Karpas-422 (cell line): ENCODE data around the gene IQCH. TPM values are rescaled to one million over a fixed set of nuclear protein-coding genes. Genes with fewer than 3 reads are reported as not detected.

Experiments used
- DNase-seq: peaks from one replicate; pipeline ENCODE4 v3.0.0-alpha.2; 2015
- H2AFZ ChIP-seq: fragments of 200-600 bp; sonication (generic); 2 replicates; pipeline ENCODE4 v1.6.1; 2014; ENCODE audit warnings: antibody characterized with exemption, low read length, mixed read lengths
- H3K27ac ChIP-seq: fragments of 200-600 bp; sonication (generic); 2 replicates; pipeline ENCODE4 v1.5.1; 2014; ENCODE audit warnings: mild to moderate bottlenecking, low read length, moderate library complexity
- H3K27me3 ChIP-seq: fragments of 200-600 bp; sonication (generic); 2 replicates; pipeline ENCODE4 v1.6.1; 2014; ENCODE audit warnings: low read length, mixed read lengths
- H3K36me3 ChIP-seq: fragments of 200-600 bp; sonication (generic); 2 replicates; pipeline ENCODE4 v1.6.1; 2014; ENCODE audit warnings: low read length, mixed read lengths; ENCODE audit not compliant: insufficient read depth
- H3K4me1 ChIP-seq: fragments of 200-600 bp; sonication (generic); 2 replicates; pipeline ENCODE4 v1.6.1; 2014; ENCODE audit warnings: mild to moderate bottlenecking, low read length, mixed read lengths
- H3K4me2 ChIP-seq: fragments of 200-600 bp; sonication (generic); 2 replicates; pipeline ENCODE4 v1.6.1; 2014; ENCODE audit warnings: low read length, low read depth, mild to moderate bottlenecking; ENCODE audit not compliant: poor library complexity, severe bottlenecking
- H3K4me3 ChIP-seq: fragments of 200-600 bp; sonication (generic); 2 replicates; pipeline ENCODE4 v1.5.1; 2014; ENCODE audit warnings: mild to moderate bottlenecking, antibody characterized with exemption, low read length, mixed read lengths
- H3K79me2 ChIP-seq: fragments of 200-600 bp; sonication (generic); 2 replicates; pipeline ENCODE4 v1.6.1; 2014; ENCODE audit warnings: mild to moderate bottlenecking, low read length, mixed read lengths
- H3K9ac ChIP-seq: fragments of 200-600 bp; sonication (generic); 2 replicates; pipeline ENCODE4 v1.6.0; 2014; ENCODE audit warnings: low read length
- H3K9me2 ChIP-seq: fragments of 200-600 bp; sonication (generic), shearing (Covaris generic); replicated peaks from 2 replicates; pipeline ENCODE4 v1.6.0; 2014; ENCODE audit warnings: mild to moderate bottlenecking, low read length, moderate library complexity; ENCODE audit not compliant: insufficient read depth
- H3K9me3 ChIP-seq: fragments of 300-700, 200-600 bp; sonication (generic); 2 replicates; pipeline ENCODE4 v1.6.1; 2014; ENCODE audit warnings: low read length, mixed read lengths
- H4K20me1 ChIP-seq: fragments of 200-600 bp; sonication (generic); 2 replicates; pipeline ENCODE4 v1.6.1; 2014; ENCODE audit warnings: mild to moderate bottlenecking, antibody characterized with exemption, low read length, low read depth; ENCODE audit not compliant: insufficient read depth
- total RNA-seq: library from RNA; depleted of rRNA; stranded (reverse); fragments of >200 nt; shearing (Covaris generic); gene quantifications from 2 replicates; pipeline ENCODE4 v1.2.3, GENCODE V29; 2014; ENCODE audit warnings: low replicate concordance

The IQCH gene
- total RNA-seq, 1 experiment from 2014 or later = 2.4 TPM

DNA sequence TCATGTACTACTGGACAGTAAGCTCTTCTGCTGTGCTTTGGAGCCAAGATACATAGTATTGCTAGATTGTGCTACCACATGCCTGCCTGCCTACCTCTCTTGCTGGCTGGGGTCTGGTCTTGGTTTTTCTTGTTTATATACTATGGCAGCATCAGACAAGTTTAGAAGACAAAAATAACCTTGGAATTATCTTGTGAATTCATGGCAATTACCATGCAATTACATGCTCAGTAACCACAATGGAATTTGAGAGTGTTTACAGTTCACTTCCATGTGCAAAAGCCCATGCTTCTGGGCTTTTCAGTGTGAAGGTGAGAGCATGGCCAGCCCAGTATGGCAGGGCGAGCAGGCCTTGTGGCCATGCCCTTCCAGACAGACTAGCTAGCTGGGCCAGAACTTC, 218.4 kb downstream of the IQCH start:
- DNase-seq = no peak
- Histone ChIP-seq H3K9me2 (no peaks in the 10 kb centered on the region), H2AFZ (no peak overlapping the region), H4K20me1 (no peaks in the 10 kb centered on the region), H3K79me2 (no peaks in the 10 kb centered on the region), H3K27me3 (no peaks in the 10 kb centered on the region), H3K4me3 (no peak overlapping the region), H3K9me3 (no peaks in the 10 kb centered on the region), H3K36me3 (no peaks in the 10 kb centered on the region), H3K4me2 (no peak overlapping the region), H3K9ac (no peak overlapping the region), H3K4me1 (no peaks in the 10 kb centered on the region), H3K27ac (no peak overlapping the region)

DNA sequence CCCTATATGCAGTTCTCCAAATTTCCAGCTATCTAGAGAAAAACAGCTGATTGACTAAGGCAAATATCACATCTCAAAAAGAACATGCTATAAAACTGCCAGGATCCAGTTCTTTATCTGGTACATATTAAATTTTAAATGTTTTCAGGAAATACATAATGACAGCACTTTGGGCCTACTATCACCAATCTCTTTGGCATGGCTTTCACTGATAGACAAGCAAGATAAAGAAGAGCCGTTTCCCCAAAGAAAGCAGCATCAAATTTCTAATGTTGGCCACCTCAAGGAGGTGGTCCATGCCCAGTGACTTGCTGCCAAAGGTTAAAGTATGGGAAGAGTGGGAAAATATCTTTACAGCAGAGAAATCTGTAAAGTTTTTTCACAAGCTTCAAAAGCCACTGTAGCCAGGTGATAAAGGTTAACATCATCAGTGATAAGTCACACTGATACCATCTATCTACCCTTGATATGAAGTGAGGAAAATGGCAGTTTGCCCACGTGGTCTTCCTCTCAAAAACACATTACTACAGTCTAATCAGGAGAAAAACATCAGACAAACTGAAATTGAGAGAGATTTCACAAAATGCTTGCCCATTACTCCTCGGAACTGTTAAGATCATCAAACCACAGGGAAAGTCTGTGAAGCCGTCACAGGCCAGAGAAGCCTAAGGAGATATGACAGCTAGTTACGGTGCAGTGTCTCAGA, 220.0 kb downstream of the IQCH start:
- no peaks in the 10 kb centered on the region for H4K20me1 ChIP-seq
- no peaks in the 10 kb centered on the region for H3K36me3 ChIP-seq
- no peaks in the 10 kb centered on the region for H3K9me3 ChIP-seq
- DNase-seq = no peak
- no peaks in the 10 kb centered on the region for H3K79me2 ChIP-seq
- no peaks in the 10 kb centered on the region for H3K27me3 ChIP-seq
- no peak overlapping the region for H3K9ac ChIP-seq
- no peak overlapping the region for H3K4me3 ChIP-seq
- no peak overlapping the region for H3K27ac ChIP-seq
- H3K4me1 ChIP-seq = no peaks in the 10 kb centered on the region
- H2AFZ ChIP-seq = no peak overlapping the region
- no peak overlapping the region for H3K4me2 ChIP-seq
- no peaks in the 10 kb centered on the region for H3K9me2 ChIP-seq

- Histone ChIP-seq H3K9ac (no peak overlapping the region), H3K36me3 (no peaks in the 10 kb centered on the region), H3K4me1 (no peaks in the 10 kb centered on the region), H4K20me1 (no peaks in the 10 kb centered on the region), H3K79me2 (no peaks in the 10 kb centered on the region), H3K9me3 (no peaks in the 10 kb centered on the region), H3K27me3 (no peaks in the 10 kb centered on the region), H3K4me3 (no peak overlapping the region), H3K4me2 (no peak overlapping the region), H3K27ac (no peak overlapping the region), H3K9me2 (no peaks in the 10 kb centered on the region), H2AFZ (no peak overlapping the region)
- no peak for DNase-seq
These were observed 225.4 kb downstream of the IQCH start for GRCh38 chr15:67479781-67480505.

DNA sequence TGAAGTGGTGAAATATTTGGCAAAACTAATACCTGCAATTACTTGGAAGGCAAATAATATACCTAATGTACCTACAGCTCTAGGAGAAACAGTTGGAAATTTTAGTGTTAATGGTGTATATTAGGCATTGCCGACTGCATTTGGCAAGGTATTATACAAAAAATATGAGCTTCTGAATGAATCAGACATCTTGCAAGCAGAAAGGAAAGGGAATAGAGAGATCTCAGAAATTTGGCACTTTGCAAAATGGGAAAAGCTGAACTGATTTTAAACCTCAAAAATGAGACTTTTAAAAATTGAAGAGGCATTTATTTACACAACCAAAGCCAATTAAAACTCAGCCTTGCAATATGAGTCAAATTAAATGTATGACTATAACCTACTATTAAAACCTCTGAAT, 226.2 kb downstream of the IQCH start:
- no peaks in the 10 kb centered on the region for H4K20me1 ChIP-seq
- no peak overlapping the region for H3K4me2 ChIP-seq
- no peak for DNase-seq
- H3K79me2 ChIP-seq = no peaks in the 10 kb centered on the region
- no peak overlapping the region for H3K9ac ChIP-seq
- no peak overlapping the region for H2AFZ ChIP-seq
- H3K27ac ChIP-seq = no peak overlapping the region
- no peaks in the 10 kb centered on the region for H3K9me2 ChIP-seq
- H3K4me3 ChIP-seq = no peak overlapping the region
- H3K27me3 ChIP-seq = no peaks in the 10 kb centered on the region
- H3K9me3 ChIP-seq = no peaks in the 10 kb centered on the region
- H3K4me1 ChIP-seq = no peaks in the 10 kb centered on the region
- H3K36me3 ChIP-seq = no peaks in the 10 kb centered on the region

DNA sequence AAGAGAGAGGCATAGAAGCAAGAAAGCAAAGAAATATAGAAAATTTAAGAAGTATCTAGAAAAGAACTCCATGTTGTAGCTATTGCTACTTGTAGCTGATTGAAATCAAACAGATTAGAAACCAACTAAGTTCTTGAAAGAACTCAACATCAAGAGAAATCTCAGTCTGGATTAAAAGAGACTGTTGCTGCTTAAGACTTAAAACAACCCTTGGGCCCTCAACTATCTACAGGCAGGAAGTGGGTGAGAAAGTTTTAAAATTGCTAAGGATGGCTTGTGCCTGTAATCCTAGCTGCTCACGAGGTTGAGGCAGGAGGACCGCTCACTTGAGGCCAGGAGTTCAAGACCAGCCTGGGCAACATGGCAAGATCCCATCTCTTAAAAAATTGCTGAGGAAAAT, 227.1 kb downstream of the IQCH start:
- H3K27me3 ChIP-seq = no peaks in the 10 kb centered on the region
- H3K4me3 ChIP-seq = no peak overlapping the region
- no peak overlapping the region for H2AFZ ChIP-seq
- no peak overlapping the region for H3K4me2 ChIP-seq
- no peaks in the 10 kb centered on the region for H3K4me1 ChIP-seq
- H3K36me3 ChIP-seq = no peaks in the 10 kb centered on the region
- no peak overlapping the region for H3K9ac ChIP-seq
- H3K27ac ChIP-seq = no peak overlapping the region
- H3K79me2 ChIP-seq = no peaks in the 10 kb centered on the region
- H4K20me1 ChIP-seq = no peaks in the 10 kb centered on the region
- H3K9me2 ChIP-seq = no peaks in the 10 kb centered on the region
- no peaks in the 10 kb centered on the region for H3K9me3 ChIP-seq
- no peak for DNase-seq

DNA sequence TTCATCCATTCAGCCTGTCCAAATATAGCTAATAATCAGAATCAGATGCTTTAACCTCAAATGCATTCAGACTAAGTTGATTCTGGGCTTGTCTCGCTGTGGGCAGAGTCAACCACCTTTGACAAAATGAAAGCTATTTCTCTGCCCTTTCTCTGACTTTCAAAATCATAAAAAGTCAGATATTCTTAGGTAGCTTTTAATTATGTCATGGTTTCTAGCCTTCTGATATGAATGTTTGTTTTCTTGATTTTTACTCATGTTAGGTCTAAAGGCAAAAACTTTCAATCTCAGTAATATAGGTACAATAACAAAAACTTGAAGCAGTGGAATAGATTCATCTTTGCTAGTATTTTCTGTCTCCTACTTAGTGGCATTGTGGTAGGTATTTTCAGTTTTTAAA, 241.0 kb downstream of the IQCH start:
- H3K4me2 ChIP-seq = no peak overlapping the region
- H3K27ac ChIP-seq = no peak overlapping the region
- no peak for DNase-seq
- no peak overlapping the region for H2AFZ ChIP-seq
- no peaks in the 10 kb centered on the region for H3K36me3 ChIP-seq
- no peaks in the 10 kb centered on the region for H3K9me2 ChIP-seq
- no peak overlapping the region for H3K4me3 ChIP-seq
- no peaks in the 10 kb centered on the region for H3K27me3 ChIP-seq
- no peaks in the 10 kb centered on the region for H4K20me1 ChIP-seq
- H3K9ac ChIP-seq = no peak overlapping the region
- H3K79me2 ChIP-seq = no peaks in the 10 kb centered on the region
- H3K9me3 ChIP-seq = no peaks in the 10 kb centered on the region
- peaks cover 8% of the 10 kb centered on the region for H3K4me1 ChIP-seq

DNA sequence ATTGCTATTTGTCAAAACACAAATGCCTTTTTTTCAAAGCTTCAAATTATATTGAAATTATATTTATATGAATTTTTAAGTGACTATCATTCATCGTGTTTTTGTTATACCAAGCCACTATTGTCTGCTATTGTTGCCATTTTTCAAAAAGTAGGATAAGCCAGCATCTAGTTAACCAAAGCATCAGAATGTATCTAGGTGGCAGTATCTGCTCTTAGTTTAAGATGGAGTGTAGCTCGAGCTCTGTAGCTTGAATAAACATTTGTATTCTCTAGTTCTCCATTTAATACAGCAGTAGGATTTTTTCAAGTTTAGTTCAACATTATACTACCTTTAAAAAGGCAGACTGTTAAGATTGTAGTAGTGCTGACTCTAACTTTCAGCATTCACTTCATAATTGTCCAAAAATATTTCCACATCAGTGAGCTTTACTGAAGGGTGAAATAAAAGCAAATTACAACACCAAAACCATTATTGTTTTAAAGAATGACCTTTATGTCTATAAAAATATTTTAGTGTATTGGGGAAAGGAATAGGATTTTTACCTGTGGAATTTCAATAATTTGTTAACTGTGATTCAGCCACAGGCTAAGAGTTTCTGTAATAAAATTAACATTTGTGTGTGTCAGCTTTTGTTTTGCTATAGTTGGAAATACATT, 246.7 kb downstream of the IQCH start:
- Histone ChIP-seq H3K36me3 (no peaks in the 10 kb centered on the region), H2AFZ (peak overlapping the region; percentile 60), H3K9ac (peak overlapping the region; percentile 29), H3K4me3 (peak overlapping the region; percentile 52), H3K27ac (peak overlapping the region; percentile 61), H3K4me1 (peaks cover 32% of the 10 kb centered on the region), H3K27me3 (no peaks in the 10 kb centered on the region), H4K20me1 (no peaks in the 10 kb centered on the region), H3K79me2 (no peaks in the 10 kb centered on the region), H3K9me2 (no peaks in the 10 kb centered on the region), H3K9me3 (no peaks in the 10 kb centered on the region), H3K4me2 (peak overlapping the region; percentile 61)
- peak; percentile 69 for DNase-seq

GRCh38 chr15:67501836-67502461, 247.4 kb downstream of the IQCH start:
- no peaks in the 10 kb centered on the region for H3K27me3 ChIP-seq
- no peaks in the 10 kb centered on the region for H3K9me3 ChIP-seq
- H3K36me3 ChIP-seq = no peaks in the 10 kb centered on the region
- H3K4me3 ChIP-seq = peak overlapping the region; percentile 52
- no peaks in the 10 kb centered on the region for H3K9me2 ChIP-seq
- peaks cover 38% of the 10 kb centered on the region for H3K4me1 ChIP-seq
- H4K20me1 ChIP-seq = no peaks in the 10 kb centered on the region
- peak overlapping the region; percentile 61 for H3K27ac ChIP-seq
- peak overlapping the region; percentile 61 for H3K4me2 ChIP-seq
- no peak for DNase-seq
- peak overlapping the region; percentile 29 for H3K9ac ChIP-seq
- H2AFZ ChIP-seq = peak overlapping the region; percentile 60
- no peaks in the 10 kb centered on the region for H3K79me2 ChIP-seq
